Measurements from ENCODE around the gene SKIC8. TPM values are rescaled to one million over a fixed set of nuclear protein-coding genes. Genes with fewer than 3 reads are reported as not detected.

SKIC8 gene
- total RNA-seq, 1 experiment from 2014 or later = 64.0 TPM

DNA sequence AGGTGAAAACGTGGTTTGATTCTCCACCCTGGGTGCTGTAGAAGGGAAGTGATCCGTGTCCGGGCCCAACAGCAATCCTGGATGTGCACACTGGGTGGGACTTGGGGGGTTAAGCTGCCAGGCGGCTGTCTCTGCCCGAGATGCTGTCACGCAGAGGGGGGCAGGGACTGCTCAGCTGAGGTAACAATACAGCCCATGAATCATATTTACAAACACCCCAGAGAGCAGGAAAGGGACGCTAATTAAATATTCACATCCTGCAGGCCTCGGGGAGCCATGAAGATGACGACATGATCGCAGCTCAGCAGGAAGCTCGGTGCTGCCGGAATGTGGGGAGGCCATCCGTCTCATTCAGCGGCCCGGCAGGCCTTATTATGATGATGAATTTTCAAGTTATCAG is 22.8 kb upstream of the SKIC8 start:
- DNase-seq (ENCODE audit: low spot score) = no peak

DNA sequence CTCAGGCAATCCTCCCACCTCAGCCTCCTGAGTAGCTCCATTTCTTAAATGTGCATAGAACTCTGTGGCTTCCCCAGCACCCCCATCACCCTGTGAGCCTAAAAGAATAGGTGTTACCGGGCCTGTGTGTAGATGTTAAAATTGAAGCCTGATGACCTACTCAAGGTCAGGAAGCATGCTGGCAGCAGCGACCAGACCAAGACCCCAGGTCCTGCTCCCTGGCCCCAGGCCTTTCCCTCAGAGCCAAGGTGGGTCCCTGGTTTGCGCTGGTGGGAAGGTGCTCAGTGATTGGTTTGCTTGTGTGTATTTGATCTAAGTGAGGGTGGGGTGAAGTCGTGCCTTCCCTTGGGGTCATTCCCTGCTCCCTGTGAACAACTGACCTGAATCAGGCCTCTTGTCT is 22.4 kb upstream of the SKIC8 start:
- DNase-seq (ENCODE audit: low spot score) = no peak

DNA sequence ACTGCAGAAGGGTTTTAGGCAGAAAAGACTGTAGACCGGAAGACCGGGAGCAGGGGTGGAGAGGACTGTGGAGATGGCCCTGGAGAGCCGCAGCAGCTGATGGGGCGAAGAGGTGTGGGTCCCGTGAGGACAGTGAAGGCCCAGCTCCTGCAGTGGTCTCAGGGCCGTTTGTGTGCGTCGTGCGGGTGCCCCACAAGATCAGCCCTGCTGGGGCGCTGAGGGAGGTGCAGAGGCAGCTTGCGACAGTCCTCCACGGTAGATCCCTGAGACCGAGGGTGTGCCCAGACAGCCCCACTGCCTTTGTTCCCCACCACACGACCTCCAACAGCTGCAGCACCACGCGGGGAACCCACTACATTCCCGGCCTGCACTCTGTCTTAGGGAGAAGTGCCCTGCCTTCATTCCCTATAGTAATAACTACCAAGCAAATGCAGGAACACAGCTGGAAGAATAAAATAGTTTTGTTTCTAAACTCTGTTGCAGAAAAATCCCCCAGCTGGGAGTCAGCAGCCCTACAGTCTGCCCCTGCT is 21.7 kb upstream of the SKIC8 start:
- no peak for DNase-seq (ENCODE audit: low spot score)

DNA sequence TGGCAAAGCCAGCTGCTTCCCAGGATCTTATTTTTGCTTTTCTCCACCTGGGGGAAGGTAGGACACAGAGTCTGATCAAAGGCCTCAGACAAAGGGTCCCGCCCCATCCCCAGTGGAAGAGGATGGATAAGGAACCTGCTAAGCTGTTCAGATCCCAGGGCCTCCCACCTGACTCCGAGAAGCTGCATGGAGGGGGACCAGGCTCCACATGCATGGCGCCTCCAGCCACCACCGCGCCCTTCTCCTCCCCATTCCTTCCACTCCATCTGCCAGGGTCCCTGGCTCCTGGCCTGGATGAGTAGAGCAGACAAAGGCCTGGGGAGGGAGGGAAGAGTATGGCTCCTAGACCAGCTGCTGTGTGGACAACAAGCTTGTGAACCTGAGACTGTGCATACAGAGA is 20.8 kb upstream of the SKIC8 start:
- DNase-seq (ENCODE audit: low spot score) = no peak

DNA sequence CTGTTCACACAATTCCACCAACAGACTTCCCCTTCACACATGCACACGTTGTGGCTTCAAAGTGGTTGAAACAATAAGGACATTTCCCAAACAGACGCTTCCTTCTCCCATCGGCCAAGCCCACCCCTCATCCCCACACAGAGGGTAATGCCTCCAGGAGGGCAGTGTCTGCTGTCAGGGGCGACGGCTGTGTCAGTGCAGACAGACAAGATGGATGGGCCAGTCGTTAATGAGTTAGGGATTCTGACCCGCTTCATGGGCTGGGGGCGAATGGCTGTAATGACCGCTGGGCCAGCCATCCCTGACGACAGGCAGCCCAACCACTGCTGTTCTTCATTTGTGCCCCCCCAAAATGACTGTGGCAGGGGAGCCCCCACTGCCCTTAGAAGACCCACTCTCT is 20.2 kb upstream of the SKIC8 start:
- no peak for DNase-seq (ENCODE audit: low spot score)

DNA sequence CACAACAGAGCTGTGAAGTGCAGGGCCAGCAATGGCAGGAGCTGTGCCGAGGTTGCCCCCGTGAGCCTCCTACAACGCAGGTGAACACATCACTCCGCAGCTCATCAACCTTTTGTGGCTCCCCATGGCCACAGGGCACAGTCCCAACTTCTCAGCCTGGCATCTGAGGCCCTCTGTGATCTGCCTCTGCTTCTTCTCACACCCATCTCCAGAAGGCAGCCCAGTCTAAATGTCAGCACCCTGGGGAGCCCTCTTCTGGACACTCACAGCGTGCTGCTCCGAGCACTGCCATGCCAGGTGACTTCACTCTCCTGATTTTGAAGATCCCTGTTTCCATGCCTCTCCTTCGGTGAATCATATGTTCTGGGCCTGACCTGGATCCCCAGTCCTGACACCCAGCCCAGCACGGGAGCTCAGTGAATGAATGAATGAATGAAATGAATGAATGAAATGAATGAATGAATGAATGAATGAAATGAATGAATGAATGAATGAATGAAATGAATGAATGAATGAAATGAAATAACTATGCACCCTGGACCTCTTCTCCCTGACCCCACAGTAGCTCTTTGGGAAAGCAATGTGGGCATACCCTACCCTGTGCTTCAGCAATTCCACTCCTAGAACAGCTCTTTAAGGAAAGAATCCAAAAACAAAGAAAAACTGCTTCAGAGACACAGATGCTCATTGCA is 17.9 kb upstream of the SKIC8 start:
- DNase-seq (ENCODE audit: low spot score) = peak; percentile 65

- no peak for DNase-seq (ENCODE audit: low spot score)
Measured at GRCh38 chr15:78316283-78317083, 17.1 kb upstream of the SKIC8 start.

GRCh38 chr15:78315686-78316282 is 16.4 kb upstream of the SKIC8 start:
- peak; percentile 41 for DNase-seq (ENCODE audit: low spot score)

DNA sequence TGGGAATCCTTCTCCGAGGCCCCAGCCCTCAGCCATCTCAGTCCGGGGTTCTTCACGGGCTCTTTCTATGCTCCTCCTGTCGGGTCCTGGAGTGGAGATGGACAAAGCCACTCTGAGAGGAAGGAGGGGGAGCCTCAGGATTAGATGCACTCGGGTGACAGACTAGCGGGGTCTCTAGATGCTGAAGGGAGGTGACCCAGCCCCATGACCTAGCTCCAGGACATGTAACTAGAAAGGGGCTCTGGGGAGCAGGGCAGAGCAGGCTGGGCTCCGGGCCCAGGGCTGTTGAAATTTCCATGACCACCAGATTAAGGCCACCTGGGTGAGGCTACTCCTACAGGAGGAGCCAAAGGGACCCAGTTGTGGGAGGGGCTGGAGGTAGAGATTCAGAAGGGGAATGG is 14.8 kb upstream of the SKIC8 start:
- no peak for DNase-seq (ENCODE audit: low spot score)

GRCh38 chr15:78313383-78313782 is 14.0 kb upstream of the SKIC8 start:
- DNase-seq (ENCODE audit: low spot score) = no peak

- DNase-seq (ENCODE audit: low spot score) = no peak
Measured at GRCh38 chr15:78312957-78313356, 13.5 kb upstream of the SKIC8 start.

- DNase-seq (ENCODE audit: low spot score) = no peak
Measured at GRCh38 chr15:78312536-78312935, 13.1 kb upstream of the SKIC8 start.

DNA sequence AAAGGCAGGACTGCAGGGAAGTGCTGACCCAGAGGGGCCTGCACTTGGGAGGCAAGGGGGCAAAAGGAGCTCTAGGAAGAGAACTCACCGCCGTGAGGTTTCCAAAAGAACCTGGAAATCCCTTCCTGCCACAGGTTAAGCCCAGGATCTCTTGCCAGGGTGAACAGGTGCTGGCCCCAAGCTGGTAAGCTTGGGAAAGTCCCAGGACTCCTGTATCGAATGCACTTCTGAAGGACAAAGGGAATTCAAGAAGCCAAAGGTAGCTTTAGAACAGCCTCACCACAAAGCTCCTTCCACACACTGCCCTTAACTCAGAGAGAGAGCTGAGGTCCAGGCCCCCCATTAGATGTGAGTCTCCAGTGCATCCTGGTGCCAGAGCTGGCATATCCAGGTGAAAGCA is 11.9 kb upstream of the SKIC8 start:
- DNase-seq (ENCODE audit: low spot score) = no peak

DNA sequence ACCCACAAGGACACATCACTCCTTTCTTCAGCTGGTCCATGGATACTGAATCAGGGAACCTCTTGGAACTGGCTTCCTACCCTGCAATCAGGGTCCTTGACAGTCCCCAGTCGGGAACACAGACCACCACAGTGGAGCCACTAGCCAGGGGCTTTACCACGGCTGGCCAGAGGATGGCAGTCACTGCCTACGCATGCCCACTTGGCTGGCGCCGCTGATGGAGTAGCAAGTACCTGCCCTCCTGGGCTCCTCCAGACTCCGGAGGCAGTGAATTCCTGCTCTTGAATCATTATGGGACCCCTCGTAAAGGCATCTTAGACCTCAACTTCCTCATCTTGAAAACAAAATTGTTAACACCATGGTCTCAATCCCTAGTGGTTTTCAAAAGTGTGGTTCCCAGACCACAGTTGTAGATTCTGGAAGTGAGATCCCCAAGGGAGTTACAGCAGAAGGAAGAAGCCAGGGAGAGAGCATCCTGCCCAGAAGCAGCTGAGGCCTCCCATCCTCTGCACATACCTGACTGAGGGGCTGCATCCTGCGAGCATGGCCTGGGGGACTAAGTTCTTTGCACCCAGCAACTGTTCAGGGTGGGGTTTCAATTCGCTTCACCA is 9.1 kb upstream of the SKIC8 start:
- DNase-seq (ENCODE audit: low spot score) = peak; percentile 85

GRCh38 chr15:78307976-78308375 is 8.6 kb upstream of the SKIC8 start:
- DNase-seq (ENCODE audit: low spot score) = no peak

- no peak for DNase-seq (ENCODE audit: low spot score)
Measured at GRCh38 chr15:78306176-78306774, 6.9 kb upstream of the SKIC8 start.

- no peak for DNase-seq (ENCODE audit: low spot score)
Measured at GRCh38 chr15:78304216-78305066, 5.0 kb upstream of the SKIC8 start.

- DNase-seq (ENCODE audit: low spot score) = no peak
Measured at GRCh38 chr15:78302579-78303312, 3.3 kb upstream of the SKIC8 start.

- no peak for DNase-seq (ENCODE audit: low spot score)
Measured at GRCh38 chr15:78301828-78302227, 2.4 kb upstream of the SKIC8 start.

- DNase-seq (ENCODE audit: low spot score) = no peak
Measured at GRCh38 chr15:78301326-78301725, 1.9 kb upstream of the SKIC8 start.

Data from HT-29 (cell line).